Activated naive CD4-positive, alpha-beta T cell treated with anti-CD3 and anti-CD28 coated beads, Interleukin-2, amount 10 ng/mL, durations not matched to agents 7 days and 5 days (primary cell): Measurements from ENCODE around the gene CLASRP.
"Not testable (repeated sequence)": the region's sequence is repeated elsewhere in the genome, so short reads cannot be mapped to it uniquely, and the experiment has no call there.

Experiments
- CTCF ChIA-PET: fragments of 350-600 bp; sonication (Branson Sonifier 250); formaldehyde crosslinking; loops from one replicate; lab custom pipeline; 2021; ENCODE audit warnings: antibody characterized with exemption; lab: Charles Lee
- DNase-seq: peaks from one replicate; pipeline ENCODE4 v3.0.0-alpha.2; 2020
- H3K27ac Mint-ChIP-seq: one replicate; pipeline ENCODE4 v1.8.0; 2021; ENCODE audit warnings: mild to moderate bottlenecking, moderate library complexity, mixed read lengths
- H3K27me3 Mint-ChIP-seq: one replicate; pipeline ENCODE4 v1.8.0; 2021; ENCODE audit warnings: mild to moderate bottlenecking, mixed read lengths
- H3K36me3 Mint-ChIP-seq: one replicate; pipeline ENCODE4 v1.8.0; 2021; ENCODE audit warnings: mixed read lengths
- H3K4me1 Mint-ChIP-seq: one replicate; pipeline ENCODE4 v1.8.0; 2021; ENCODE audit warnings: mixed read lengths
- H3K4me3 Mint-ChIP-seq: one replicate; pipeline ENCODE4 v1.8.0; 2021; ENCODE audit warnings: mild to moderate bottlenecking, moderate library complexity, mixed read lengths
- H3K9me3 Mint-ChIP-seq: one replicate; pipeline ENCODE4 v1.8.0; 2021; ENCODE audit warnings: mixed read lengths

Gene CLASRP

GRCh38 chr19:45118106-45118505 is 79.3 kb downstream of the CLASRP start:
- H3K36me3 Mint-ChIP-seq, result no peaks in the 10 kb centered on the region
- H3K27ac Mint-ChIP-seq, result peak overlapping the region; percentile 58
- H3K27me3 Mint-ChIP-seq, result no peaks in the 10 kb centered on the region
- H3K9me3 Mint-ChIP-seq, result no peaks in the 10 kb centered on the region
- no peak overlapping the region for H3K4me3 Mint-ChIP-seq
- CTCF ChIA-PET, result interaction anchor here (0.9 to 1.3 kb wide), 2 partner anchors 9 to 31 kb away, joined by 3 to 4 read pairs; no protein-coding TSS in a partner anchor
- DNase-seq, result no peak
- peaks cover 69% of the 10 kb centered on the region for H3K4me1 Mint-ChIP-seq

- not testable (repeated sequence) for H3K9me3 Mint-ChIP-seq
- CTCF ChIA-PET, result interaction anchor here (0.6 to 1.3 kb wide), 3 partner anchors 9 to 69 kb away, joined by 3 to 4 read pairs (median 3); no protein-coding TSS in a partner anchor
- H3K27ac Mint-ChIP-seq, result peak overlapping the region; percentile 74
These were observed 79.9 kb downstream of the CLASRP start for GRCh38 chr19:45118591-45119355.

GRCh38 chr19:45119582-45119981 is 80.7 kb downstream of the CLASRP start:
- CTCF ChIA-PET, result no interaction called here
- peak overlapping the region; percentile 74 for H3K27ac Mint-ChIP-seq

More at GRCh38 chr19:45118591-45119355, 79.9 kb downstream of the CLASRP start:
- H3K27me3 Mint-ChIP-seq, H3K36me3 Mint-ChIP-seq, DNase-seq: not testable (repeated sequence)
- Mint-ChIP-seq H3K4me1 (peaks cover 69% of the 10 kb centered on the region), H3K4me3 (peak overlapping the region; percentile 18)

More at GRCh38 chr19:45119582-45119981, 80.7 kb downstream of the CLASRP start:
- no peak for DNase-seq
- H3K27me3 Mint-ChIP-seq, result no peaks in the 10 kb centered on the region
- peaks cover 71% of the 10 kb centered on the region for H3K4me1 Mint-ChIP-seq
- H3K4me3 Mint-ChIP-seq, result no peak overlapping the region
- H3K9me3 Mint-ChIP-seq, result no peaks in the 10 kb centered on the region
- no peaks in the 10 kb centered on the region for H3K36me3 Mint-ChIP-seq
